Motor neuron (in vitro differentiated cells): Measurements from ENCODE around the gene PEDS1. TPM values are rescaled to one million over a fixed set of nuclear protein-coding genes. Genes with fewer than 3 reads are reported as not detected.

Experiments
- ATAC-seq, 8 experiments: fragments of 200-7000 bp; cut with Tn5 transposase; replicated peaks in 6 of 8; 2 replicates each; pipeline ENCODE4 v1.8.0; 2021; ENCODE audit warnings: mild to moderate bottlenecking in 8 of 8, moderate library complexity in 8 of 8
- H3K27ac ChIP-seq, 2 donors: fragments of 250-450 bp; sonication (Bioruptor Pico); 2 replicates each; pipeline ENCODE4 v1.9.0; 2021; ENCODE audit warnings: antibody characterized with exemption in 2 of 2, mild to moderate bottlenecking in 2 of 2, moderate library complexity in 1 of 2
- H3K4me1 ChIP-seq, 2 donors: fragments of 250-450 bp; sonication (Bioruptor Pico); replicated peaks in 1 of 2; 2 replicates each; pipeline ENCODE4 v1.6.1; 2021; ENCODE audit warnings: antibody characterized with exemption in 2 of 2, mild to moderate bottlenecking in 2 of 2, moderate library complexity in 1 of 2
- H3K4me3 ChIP-seq, 5 donors: fragments of 250-450 bp; sonication (Bioruptor Pico); 2 replicates each; pipeline ENCODE4 v1.9.0; 2021; ENCODE audit warnings: antibody characterized with exemption in 5 of 5, mild to moderate bottlenecking in 5 of 5, moderate library complexity in 4 of 5
- WGBS, 10 experiments: fragments of 450-650 bp; shearing (Covaris generic); methylation state at CpG; one replicate each; pipeline ENCODE4 v1.0.0; 2022; 5-methylcytosine and 5-hydroxymethylcytosine counted together
- in situ Hi-C, 9 experiments: fragments of 400-800 bp; cut with MboI; loops; one replicate each; pipeline ENCODE4 v1.15.0; 2021; ENCODE audit warnings: low sequenced_read_pairs in 9 of 9, low pct_unique_long_range_greater_than_20kb in 2 of 9; ENCODE audit not compliant: unreplicated experiment in 9 of 9
- total RNA-seq, 8 experiments: library from RNA; unstranded; fragments of 300-600 nt; gene quantifications; 2 replicates each; pipeline versions ENCODE4 v1.2.3 to v1.2.4, GENCODE V29; 2022

The PEDS1 gene
- total RNA-seq, 8 experiments from 2014 or later, result 6.9 to 43.7 (median 19.8) TPM

DNA sequence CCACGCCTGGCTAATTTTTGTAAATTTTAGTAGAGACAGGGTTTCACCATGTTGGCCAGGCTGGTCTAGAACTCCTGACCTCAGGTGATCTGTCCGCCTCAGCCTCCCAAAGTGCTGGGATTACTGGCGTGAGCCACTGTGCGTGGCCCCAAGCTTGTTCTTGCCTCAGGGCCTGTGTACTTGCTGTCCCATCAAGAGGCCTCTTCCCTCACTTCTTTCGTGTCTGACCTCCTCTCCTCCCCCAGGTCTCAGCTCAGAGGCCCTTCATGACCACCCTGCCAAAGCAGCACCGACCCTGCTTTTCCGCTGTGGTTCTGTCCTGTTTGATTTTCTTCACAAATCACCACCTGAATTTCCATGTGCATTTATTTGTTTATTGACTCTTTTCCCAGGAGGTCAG lies 30.1 kb downstream of the PEDS1 start:
- Histone ChIP-seq H3K4me1 (no peaks in the 10 kb centered on the region), H3K27ac (no peak overlapping the region), H3K4me3 (no peak overlapping the region)
- no peak for ATAC-seq
- 86 to 100% (median 98%) methylated on average over 2 to 6 of the region's 7 CpGs; no CpG with 5 or more reads in 4 of the 10 experiments for WGBS, 10 experiments
- in situ Hi-C loops, result no loop called here

DNA sequence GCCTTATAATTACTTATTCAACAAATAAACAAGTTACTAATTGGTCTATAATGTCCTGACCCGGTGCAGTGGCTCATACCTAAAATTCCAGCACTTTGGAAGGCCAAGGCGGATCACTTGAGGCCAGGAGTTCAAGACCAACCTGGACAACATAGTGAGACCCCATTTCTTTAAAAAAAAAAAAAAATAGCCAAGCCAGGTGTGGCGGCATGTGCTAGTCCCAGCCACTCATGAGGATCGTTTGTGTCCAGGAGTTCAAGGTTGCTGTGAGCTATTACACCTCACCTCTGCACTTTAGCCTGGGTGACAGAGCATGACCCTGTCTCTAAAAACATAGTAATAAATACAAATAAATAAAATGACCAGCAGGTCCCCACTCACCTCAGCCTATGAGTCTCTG lies 30.8 kb downstream of the PEDS1 start:
- Histone ChIP-seq H3K4me3 (no peak overlapping the region), H3K27ac (no peak overlapping the region), H3K4me1 (no peaks in the 10 kb centered on the region)
- WGBS, 10 experiments, result 75 to 100% (median 98%) methylated on average over 1 to 4 of the region's 4 CpGs
- in situ Hi-C loops, result no loop called here
- ATAC-seq, result no peak

DNA sequence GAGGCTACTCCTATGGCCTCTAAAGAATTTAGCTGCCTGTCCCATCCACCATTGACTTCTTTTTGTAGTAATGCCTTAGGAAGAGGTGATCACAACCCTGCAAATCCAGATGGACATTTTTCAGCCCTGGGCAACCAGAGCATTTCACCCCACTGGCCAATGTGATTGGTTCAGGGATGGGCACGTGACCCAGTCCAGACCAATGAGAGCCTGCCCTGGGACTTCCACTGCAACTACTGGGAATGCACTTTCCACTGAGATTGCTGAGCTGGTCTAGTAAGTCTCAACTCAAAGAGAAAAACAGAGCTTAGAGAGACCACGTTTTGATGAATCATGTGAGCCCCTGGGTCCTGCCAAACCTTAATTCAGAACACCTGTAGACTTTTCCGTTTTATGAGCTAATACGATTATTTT lies 31.7 kb downstream of the PEDS1 start:
- Histone ChIP-seq H3K4me3 (no peak overlapping the region), H3K4me1 (no peaks in the 10 kb centered on the region), H3K27ac (no peak overlapping the region)
- in situ Hi-C loops, result no loop called here
- WGBS, 10 experiments, result 0 to 94% (median 80%) methylated on average over 1 to 4 of the region's 4 CpGs; no CpG with 5 or more reads in 1 of the 10 experiments
- peak in 3 of 8 experiments; percentile 27 to 29 (median 28) for ATAC-seq

DNA sequence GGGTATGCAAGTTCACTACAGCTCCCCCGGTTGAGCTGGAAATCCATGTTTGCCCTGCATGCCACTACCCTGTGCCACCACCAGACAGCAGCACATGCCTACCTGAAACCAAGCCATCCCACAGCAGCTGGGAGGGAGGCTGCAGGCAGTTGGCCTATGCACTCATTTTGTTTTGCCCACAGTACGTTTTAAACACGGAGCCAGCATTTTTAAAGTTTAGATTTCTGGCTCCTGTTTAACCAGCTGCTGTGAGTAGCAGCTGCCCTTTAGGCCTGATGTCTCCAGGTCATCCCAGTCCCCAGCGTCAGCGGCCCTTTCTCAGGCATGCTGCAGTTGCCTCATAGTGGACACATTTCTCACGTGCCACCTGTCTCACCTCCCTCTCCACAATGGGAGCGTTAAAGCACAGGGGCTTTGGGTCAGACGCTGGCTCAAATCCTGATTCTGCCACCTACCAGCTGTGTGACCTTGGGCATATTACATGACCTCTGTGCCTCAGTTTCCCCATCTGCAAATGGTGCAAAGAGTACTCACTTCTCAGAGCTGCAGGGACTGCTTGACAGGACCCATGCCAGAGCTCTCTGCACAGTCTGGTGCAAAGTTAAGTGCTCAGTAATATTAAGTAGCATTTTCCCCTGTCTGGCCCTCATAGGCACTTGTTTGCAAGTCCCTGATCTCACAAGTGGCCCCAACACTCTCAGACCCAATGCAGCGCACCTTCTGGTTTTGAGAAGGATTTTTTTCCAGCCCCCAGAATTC lies 32.4 kb downstream of the PEDS1 start:
- peak; percentile 12 to 66 (median 46) for ATAC-seq
- Histone ChIP-seq H3K4me1 (peaks cover 0 to 3% of the 10 kb centered on the region in 2 donors), H3K27ac (no peak overlapping the region), H3K4me3 (no peak overlapping the region)
- WGBS, 10 experiments, result 11 to 100% (median 63%) methylated on average over 1 to 8 of the region's 9 CpGs
- in situ Hi-C loops, result no loop called here

DNA sequence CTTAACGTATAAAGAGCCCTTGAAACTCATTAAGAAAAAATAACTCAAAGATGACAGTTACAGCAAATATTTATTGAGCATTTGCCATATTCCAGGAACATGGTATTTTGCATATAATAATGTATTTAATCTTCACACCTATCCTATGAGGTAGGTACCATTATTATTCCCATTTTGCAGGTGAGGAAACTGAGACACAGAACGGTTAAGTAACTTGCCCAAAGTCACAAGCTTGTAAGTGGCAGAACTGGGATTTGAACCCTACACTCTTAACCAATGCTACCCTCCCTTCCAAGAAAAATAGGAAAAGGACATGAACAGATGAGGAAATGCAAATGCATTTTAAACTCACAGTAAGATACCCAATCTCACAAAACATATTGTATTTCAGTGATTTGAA lies 35.3 kb downstream of the PEDS1 start:
- no peak overlapping the region for H3K4me3 ChIP-seq
- in situ Hi-C loops, result no loop called here
- WGBS, 10 experiments, result 45 to 100% (median 86%) methylated on average over 1 to 2 of the region's 2 CpGs; no CpG with 5 or more reads in 2 of the 10 experiments
- H3K27ac ChIP-seq, result no peak overlapping the region
- peaks cover 11 to 17% of the 10 kb centered on the region in 2 donors for H3K4me1 ChIP-seq
- ATAC-seq, result no peak

DNA sequence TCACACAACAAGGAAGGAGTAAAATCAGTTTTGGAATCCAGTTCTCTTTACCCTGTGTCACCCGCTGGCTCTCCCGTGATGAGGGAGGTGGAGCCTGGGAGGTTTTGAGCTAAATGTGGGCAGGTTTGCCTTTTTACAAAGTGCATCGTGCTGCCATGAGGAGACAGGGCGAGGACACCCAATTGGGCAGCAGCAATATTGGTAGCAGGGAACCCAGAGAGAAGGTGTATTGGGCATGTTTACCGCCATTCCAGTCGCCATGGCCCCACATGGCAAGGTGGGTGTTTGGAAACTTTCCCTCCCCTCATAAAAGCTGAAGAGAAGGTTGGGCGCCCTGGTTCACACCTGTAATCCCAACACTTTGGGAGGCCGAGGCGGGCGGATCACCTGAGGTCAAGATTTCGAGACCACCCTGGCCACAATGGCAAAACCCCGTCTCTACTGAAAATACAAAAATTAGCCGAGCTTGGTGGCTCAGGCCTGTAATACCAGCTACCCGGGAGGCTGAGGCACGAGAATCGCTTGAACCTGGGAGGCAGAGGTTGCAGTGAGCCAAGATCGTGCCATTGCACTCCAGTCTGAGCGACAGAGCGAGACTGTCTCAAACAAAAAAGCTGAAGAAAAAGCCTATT lies 37.0 kb downstream of the PEDS1 start:
- in situ Hi-C loops, result no loop called here
- Histone ChIP-seq H3K27ac (no peak overlapping the region), H3K4me3 (peak overlapping the region; percentile 34 to 52 (median 43)), H3K4me1 (peaks cover 14 to 21% of the 10 kb centered on the region in 2 donors)
- 54 to 100% (median 92%) methylated on average over 1 to 16 of the region's 19 CpGs; no CpG with 5 or more reads in 1 of the 10 experiments for WGBS, 10 experiments
- no peak for ATAC-seq

DNA sequence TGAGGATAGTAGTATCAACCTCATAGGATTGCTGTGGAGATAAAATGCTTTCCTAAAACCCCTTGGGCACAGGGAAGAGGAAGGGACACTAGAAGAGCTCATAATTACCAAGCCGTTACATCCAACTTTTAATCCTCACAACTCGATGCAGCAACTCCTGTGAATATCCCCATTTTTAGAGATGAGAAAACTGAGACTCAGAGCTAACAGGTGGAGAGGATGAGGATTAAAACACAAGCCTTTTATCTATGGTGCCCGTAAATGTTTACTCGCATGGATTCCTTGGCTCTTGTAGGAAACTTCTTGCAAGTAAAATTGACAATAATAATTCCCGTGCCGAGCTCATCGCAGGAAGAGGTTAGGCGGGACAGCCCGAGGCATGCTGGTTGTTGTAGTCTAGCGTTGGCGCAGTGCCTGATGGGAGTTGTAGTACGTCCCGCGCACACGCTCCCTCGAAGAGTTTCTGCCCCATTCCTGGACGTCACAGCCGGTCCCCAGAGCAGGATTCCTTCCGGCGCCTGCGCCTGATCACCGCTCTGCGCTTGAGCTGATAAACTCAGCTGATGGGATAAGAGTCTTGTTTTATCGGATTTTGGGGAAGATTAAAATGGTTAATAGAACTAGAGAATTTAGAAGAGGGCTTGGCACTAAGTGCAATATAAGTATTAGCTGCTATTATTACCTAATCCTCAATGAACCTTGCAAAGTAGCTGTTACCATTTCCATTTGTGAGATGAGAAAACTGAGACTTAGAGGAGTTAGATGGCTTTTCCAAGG lies 37.7 kb downstream of the PEDS1 start:
- peak overlapping the region; percentile 34 to 52 (median 43) for H3K4me3 ChIP-seq
- no peak overlapping the region for H3K27ac ChIP-seq
- peak; percentile 69 to 84 (median 82) for ATAC-seq
- WGBS, 10 experiments, result 0 to 5% (median 0%) methylated on average over 2 to 22 of the region's 24 CpGs
- in situ Hi-C loops, result no loop called here
- H3K4me1 ChIP-seq, result peaks cover 19 to 23% of the 10 kb centered on the region in 2 donors

DNA sequence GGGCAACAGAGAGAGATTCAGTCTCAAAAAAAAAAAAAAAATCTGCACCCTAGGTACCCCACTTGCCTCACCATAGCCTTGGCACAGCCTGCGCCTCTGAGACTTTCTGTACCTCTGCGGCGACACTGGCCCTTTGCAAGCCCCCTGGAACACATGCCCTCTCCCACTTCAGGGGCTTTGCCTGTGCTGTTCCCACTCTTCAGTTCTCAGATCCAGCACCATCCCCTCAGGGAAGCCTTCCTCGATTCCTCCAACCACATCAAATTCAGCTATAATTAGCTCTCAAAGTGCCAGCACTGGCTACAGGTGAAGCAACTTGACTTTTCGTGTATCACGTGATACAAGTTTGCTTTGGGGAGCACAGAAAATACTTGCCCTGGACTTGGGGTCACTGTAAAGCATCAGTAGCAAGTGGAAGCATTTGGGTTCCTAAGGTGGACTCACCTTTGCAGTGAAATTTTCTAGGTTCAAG lies 38.4 kb downstream of the PEDS1 start:
- peak overlapping the region in 4 of 5 donors; percentile 34 to 52 (median 45) for H3K4me3 ChIP-seq
- in situ Hi-C loops, result no loop called here
- 0 to 68% (median 44%) methylated on average over 1 to 6 of the region's 6 CpGs; no CpG with 5 or more reads in 2 of the 10 experiments for WGBS, 10 experiments
- H3K27ac ChIP-seq, result no peak overlapping the region
- no peak for ATAC-seq
- H3K4me1 ChIP-seq, result peaks cover 19 to 23% of the 10 kb centered on the region in 2 donors

DNA sequence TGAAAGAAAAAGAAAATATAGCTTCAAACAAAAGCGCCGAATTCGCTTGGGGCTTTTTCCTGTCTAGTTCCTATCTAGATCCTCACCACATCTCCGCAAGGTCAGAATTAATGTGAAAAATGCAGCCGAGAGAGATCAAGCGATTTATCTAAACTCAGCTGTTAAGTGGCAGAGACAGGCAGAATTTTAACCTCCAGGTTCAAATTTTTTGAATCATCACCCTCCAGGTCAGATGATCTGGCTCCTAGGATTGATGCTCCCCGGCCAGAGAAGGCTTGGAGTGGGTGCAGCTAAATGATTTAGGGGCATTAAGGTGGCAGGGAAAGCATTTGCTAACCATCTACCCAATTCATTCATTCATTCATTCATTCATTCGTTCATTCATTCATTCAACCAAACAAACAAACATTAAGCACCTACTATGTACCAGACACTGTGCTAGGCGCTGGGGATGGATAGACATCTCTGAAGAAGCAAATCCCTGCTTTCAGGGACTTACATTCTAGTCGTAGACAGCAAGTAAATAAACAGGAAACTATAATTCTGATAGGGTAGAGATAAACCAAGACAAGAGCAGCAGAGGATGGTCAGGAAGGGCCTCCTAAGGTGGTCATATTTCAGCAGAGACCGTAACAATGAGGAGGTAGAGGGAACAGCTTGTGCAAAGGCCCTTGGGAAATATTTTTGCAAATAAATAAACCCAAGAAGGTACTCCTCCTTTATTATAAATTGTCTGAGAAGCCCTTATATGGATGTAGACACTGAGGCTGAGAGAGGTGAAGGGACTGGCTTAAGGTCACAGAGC lies 39.9 kb downstream of the PEDS1 start:
- ATAC-seq, result no peak
- peak overlapping the region; percentile 96 to 97 for H3K27ac ChIP-seq
- H3K4me1 ChIP-seq, result peaks cover 19 to 23% of the 10 kb centered on the region in 2 donors
- 7 to 44% (median 25%) methylated on average over 3 to 9 of the region's 11 CpGs; no CpG with 5 or more reads in 1 of the 10 experiments for WGBS, 10 experiments
- H3K4me3 ChIP-seq, result peak overlapping the region; percentile 70 to 97 (median 95)
- in situ Hi-C loops, result no loop called here

DNA sequence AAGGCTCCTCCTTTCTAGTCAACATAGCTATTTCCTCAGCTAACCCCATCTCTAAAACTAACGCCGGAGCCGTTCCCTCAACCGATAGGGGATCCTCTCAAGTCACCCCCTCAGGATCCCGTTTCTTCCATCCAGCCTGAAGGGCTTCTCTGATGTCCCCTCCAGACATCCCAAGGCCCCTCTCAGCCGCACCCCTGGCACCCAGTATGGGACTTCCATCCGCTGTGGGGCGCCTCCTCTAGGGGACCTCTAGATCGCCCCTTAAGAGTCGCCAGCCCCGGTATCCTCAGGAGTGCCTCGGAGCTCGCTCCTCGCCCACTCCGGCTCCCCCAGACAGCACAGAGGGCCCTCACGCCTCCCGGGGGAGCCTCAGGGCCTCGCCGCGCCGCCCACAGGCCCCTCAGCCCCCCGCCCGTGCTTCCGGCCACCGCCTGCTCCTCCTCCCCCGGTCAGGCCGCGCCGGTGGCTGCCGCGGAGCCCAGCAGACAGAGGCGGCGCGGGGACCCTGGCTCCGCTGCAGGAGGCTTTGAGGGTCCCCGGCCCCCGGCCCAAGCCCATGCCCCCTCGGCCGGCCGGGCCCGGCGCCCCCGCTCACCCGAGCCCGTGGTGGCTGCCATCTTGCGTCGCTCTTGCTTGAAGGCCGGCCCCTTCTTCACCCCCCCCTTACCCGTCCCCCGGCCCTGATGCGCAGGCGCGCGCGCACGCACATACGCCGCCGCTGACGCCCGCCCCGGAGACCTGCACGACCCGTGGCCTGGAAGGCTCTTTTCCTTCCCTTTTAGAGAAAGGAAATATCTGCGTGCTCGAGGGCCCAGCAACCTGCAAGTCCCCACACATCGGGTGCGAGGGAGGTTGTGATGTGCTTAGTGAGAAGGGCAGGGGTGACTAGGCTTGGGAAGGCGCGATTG lies 40.8 kb downstream of the PEDS1 start, which contains the start of gene UBE2V1:
UBE2V1 (minus strand) TSS at position 639 of the 908 bp plus-strand sequence; CDS start at position 617, 22 bp downstream.
- in situ Hi-C loops, result no loop called here
- Histone ChIP-seq H3K4me3 (peak within 1 kb of the TSS; percentile 70 to 97 (median 95)), H3K4me1 (peaks cover 21 to 23% of the 10 kb centered on the region in 2 donors), H3K27ac (peak within 1 kb of the TSS; percentile 96 to 97)
- 0 to 3% (median 0%) methylated on average over 4 to 7 of the region's 70 CpGs; no CpG with 5 or more reads in 4 of the 10 experiments for WGBS, 10 experiments
- ATAC-seq, result peak; percentile 61 to 87 (median 82)

DNA sequence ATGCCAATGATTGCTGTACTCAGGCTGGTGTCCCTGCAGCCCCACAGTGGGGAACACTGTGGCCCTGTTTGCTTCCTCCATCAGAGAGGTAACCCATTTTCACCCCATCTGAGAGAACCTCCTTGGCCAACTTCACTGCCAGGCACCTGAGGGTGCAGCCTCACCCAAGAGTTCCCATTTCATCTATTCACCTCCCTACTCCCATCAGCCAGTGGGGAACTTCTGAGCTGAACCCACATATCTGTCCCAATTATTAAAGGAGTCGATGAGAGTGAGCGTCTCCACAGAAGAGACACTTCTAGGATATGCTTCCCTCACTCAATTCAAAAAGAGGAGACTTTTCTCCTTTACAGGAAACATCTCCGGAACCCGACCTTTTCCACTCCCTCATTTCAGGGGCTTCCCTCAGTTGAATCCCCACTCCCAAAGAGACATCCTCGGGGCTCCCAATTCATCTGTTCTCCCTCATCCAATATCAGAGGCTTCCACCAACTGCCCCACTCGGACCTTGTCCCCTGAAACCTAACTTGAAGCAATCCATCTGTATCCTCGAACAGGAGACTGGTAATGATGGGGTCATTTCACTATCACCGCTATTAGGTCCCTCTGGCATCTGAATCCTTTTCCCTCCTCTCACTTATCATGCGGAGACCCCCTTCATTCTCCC lies 41.6 kb downstream of the PEDS1 start:
- Histone ChIP-seq H3K4me1 (peaks cover 24 to 26% of the 10 kb centered on the region in 2 donors), H3K4me3 (peak overlapping the region; percentile 70 to 97 (median 95)), H3K27ac (peak overlapping the region; percentile 96 to 97)
- 0 to 8% (median 4%) methylated on average over 2 to 8 of the region's 9 CpGs; no CpG with 5 or more reads in 1 of the 10 experiments for WGBS, 10 experiments
- no peak for ATAC-seq
- in situ Hi-C loops, result no loop called here
